GM12872 (cell line): Measurements from ENCODE around the gene CYP19A1.

Source experiments
- CTCF ChIP-seq: IDR thresholded peaks from 3 replicates; pipeline ENCODE4 v1.5.1; 2011; ENCODE audit warnings: low read depth, mild to moderate bottlenecking, low read length, moderate library complexity; ENCODE audit not compliant: insufficient read depth

The CYP19A1 gene

DNA sequence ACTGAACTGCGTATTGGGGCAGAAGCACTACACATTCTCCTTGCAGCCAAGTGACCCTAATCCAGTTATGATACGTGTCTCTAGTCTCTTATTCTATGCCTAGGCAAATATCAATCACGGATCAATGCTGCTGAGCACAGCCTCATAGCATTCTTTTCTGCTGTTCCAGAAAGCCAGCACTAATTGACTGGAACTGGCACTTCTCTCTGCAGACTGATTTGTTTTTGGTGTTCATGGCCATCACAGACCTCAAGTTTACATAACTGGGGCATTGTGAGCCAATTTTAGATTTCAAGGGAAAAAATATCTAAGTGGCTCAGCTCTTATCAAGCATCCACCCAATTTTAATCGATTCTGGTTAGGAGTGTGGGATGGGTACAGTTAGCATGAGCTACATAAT, 41.0 kb upstream of the CYP19A1 start:
- TF ChIP-seq CTCF, result no peak

DNA sequence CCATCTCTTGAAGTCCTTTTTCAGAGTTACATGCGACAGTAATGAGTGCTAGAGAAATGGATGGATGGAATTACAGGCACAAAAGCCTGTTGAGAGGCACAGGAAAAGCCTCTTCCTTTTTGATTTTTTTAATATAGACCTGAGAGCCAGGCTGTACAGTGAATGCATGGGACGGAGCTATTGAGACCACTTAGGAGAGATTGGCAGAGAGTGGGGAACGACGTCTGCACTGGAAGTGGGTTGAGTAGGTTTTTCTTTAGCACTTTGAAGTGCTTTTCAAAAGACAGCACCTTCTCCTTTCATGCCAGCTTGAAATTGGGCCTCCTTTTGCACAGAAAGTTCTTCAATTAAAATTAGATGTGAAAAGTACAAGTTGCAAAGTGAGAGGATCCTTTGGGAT, 40.0 kb upstream of the CYP19A1 start:
- TF ChIP-seq CTCF, result no peak

GRCh38 chr15:51377038-51377786, 38.8 kb upstream of the CYP19A1 start:
- TF ChIP-seq CTCF, result no peak

GRCh38 chr15:51375966-51376640, 37.7 kb upstream of the CYP19A1 start:
- no peak for TF ChIP-seq CTCF

DNA sequence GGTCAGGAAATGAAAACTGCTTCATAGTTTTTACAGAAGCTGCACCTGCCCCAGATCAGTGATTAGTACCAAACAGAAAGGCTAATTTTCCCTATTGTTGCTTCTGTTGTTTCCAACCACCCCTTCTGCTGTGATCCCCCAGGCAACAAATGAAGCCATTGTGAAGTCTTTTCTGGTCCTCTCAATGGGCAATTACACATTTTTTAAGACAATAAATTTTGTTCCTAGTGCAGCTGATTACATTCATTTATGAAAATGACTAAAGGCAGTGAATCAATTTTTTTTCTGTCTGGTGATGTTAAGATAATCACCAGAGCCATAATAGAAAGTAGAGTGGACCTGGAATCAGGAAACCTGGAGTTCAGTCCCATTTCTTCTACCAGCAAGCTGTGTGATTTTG, 35.7 kb upstream of the CYP19A1 start:
- TF ChIP-seq CTCF, result no peak

DNA sequence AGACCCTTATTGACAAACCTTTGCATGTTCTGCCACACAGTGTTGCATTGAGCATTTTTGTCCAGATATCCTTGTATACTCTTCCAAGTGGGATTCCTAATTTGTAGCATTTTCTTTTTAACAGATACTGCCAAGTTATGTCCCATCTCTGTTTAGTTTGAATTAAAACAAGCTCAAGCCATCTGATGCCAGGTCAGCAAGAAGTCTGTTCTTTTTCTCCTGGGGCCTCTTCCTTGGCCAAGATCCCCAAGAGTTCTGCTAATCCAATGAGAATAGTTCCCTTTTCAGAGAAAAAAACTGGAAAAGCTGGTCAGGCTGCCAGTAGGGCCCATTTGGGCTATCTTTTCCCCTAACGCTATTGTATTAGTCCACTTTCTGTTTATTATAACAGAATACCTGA, 32.9 kb upstream of the CYP19A1 start:
- no peak for TF ChIP-seq CTCF

DNA sequence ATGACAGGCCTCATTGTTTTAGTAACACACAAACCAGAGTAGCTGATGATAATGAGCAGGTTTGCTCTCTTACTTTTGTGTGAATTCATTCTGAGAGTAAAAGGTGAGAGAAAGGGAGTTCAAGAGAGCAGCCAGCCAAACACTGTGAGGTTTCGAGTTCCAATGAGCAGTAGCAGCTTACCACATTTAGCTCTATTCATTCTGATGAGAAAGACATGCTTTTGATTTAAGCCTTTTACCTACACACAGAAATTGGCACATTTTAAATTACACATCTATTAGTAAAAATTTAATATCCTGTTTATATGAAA, 31.0 kb upstream of the CYP19A1 start:
- TF ChIP-seq CTCF, result no peak
